T-helper 1 cell (primary cell): ENCODE results near the gene RNF10.
"Not testable (repeated sequence)": the region's sequence is repeated elsewhere in the genome, so short reads cannot be mapped to it uniquely, and the experiment has no call there.

Source experiments
- DNase-seq, 5 donors: peaks; one replicate each; pipeline ENCODE4 v3.0.0-alpha.2; 2012 to 2020

The RNF10 gene

DNA sequence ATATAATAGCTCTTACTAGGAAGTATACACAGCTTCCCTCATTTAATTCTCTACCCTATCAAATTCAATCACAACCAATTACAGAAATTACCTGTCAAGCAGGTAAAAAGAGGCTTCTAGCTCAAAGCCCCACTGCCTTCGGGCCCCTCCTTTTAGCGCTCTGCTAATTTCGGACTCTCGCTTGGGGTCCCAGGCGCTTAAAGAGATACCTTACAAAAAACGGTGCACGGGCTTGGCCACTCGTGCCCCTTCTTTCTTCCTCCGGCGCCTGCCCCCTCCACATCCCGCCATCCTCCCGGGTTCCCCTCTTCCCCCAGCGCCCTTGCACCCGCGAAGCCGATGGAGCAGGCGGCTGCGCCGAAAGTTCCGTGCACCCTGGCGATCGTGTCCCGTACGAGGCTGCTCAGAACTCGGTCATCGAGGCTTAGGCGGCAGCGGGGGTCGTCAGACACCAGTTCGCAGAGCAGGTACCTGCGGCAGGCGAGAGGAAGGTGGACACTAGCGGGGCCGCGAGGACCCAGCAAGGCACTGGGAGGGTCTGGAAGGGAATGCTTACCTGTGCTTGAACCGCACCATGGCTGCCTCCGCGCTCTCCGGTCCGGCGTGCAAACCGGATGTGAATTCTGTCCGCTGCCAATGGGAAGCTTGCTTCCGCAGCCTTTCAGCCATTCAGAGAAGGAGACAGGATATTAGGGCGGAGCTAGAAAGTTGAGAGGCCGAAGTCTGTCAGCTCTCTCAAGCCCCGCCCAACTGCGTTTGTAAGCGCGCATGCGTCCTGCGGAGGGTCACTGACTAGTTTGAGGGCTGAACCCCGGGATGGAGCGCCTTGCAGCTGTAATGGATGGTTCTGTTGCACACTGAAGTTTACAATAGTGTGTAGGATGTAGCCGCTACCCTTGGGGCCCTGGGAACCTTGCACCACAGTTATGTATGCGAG, 46.9 kb downstream of the RNF10 start, which contains the start of gene POP5:
TSS of gene POP5 (minus strand) at position 616 of the 937 bp plus-strand sequence. CDS start at position 576, 40 bp downstream.
- DNase-seq, result peak; percentile 88 to 97 (median 93)

DNA sequence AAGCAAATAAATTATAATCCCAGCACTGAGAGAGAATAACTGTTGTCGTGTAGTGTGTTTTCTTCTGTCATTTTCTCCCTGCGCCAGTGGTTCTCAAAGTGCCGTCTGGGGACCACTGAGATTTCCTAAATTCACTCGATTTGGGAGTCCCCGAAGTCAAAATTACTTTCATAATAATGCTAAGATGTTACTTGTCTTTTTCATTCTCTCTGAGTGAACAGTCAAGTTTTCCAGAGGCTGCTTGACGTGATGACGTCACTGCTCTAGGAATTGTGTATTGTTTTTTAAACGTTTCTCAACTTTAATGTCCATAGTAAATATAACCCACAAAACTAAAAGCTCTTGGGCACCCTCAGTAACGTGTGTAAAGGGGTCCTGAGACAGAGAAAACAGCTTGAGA, 47.8 kb downstream of the RNF10 start:
- DNase-seq, result no peak

DNA sequence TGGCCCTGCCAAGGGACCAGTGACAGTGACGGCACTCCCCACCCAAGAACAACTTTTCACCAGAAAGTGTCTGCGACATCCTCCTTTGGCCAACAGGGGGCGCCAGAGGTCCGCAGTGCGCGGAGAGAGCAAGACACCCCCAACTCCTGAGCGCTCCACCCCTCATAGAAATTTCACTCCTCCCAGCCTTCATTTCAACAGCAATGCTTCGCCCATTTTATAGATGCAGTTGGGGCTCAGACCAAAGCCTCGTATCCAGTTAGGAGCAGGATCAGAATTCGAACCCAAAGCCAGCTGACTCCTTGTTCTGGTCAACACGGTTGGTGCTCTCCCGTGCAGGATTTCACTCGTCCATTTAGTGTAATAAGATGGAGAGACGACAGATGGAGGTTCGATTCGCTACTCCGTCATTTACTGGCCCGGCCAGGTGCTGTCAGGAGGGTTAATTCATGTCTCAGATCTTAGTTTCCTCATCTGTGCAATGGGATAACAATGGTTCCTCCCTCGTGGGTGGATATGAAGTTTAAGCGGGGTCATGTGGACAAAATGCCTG, 49.4 kb downstream of the RNF10 start:
- DNase-seq, result peak; percentile 65 to 83 (median 68)

DNA sequence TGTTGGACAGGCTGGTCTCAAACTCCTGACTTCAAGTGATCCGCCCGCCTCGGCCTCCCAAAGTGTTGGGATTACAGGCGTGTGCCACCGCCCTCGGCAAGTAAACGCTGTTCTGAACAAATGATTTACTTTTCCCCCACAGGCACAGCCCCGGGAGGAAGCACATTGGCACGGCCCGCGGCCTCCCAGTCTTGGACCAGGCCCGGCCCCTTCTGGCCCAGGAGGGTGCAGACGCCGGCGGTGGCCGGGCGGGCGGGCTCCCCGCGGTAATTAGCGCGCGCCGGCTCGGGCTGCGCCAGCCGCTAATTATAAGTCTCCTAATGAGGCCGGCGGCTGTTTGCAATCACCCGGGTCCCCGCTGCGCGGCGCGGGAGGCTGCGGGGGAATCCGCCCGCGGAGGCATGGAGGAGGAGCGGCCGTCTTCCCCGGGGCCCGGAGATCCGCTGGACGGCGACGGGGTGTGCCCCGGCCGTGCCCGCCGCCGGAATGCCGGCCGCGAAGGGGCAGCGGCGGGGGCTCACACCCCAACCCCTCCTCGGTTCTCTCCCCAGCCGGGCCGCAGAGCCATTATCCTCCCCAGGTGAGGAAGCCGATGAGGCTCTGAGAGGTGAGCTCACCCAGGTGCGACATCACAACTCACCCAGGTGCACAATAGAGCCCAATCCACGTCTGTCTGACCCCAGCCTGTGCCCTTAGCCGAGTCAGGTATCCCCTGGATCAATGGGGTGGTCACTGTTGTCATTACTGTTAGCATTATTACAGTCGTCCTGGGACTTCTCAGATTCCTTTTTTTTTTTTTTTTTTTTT, 50.4 kb downstream of the RNF10 start:
- peak; percentile 31 to 55 (median 40) for DNase-seq

DNA sequence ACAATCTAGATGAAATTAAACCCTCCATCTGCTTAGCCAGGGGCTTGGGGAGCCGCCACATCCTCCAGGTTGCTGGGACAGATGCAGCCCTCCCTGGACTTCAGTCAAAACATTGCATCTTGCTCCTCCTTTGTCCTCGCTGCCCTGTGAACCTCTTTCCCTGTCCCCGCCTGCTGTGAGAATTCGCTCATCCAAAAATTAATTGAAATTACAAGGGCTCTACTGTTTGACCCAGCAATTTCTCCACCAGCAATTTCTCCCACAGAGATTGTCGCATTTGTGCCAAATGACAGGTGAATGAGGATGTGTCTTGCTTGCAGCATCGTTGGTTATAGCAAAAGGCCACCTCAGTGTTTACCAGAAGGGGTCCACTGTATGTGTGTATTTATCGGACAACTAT, 52.0 kb downstream of the RNF10 start:
- DNase-seq, result no peak

DNA sequence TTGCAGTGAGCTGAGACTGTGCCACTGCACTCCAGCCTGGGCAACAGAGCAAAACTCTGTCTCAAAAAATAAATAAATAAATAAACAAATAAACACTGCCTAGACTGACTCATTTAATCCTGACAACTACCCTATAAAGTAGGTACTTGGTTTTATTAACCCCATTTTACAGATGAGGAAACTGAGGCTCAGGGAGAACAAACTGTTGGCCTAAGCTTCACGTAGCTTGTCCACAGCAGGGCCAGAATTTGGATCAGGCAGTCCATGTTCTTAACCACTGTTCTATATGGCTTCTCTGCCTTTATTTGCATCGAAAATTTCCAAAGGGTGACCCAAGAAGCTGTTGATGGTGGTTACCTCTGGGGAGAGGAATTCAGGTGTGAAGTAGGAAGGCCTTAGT, 52.7 kb downstream of the RNF10 start:
- DNase-seq, result no peak

DNA sequence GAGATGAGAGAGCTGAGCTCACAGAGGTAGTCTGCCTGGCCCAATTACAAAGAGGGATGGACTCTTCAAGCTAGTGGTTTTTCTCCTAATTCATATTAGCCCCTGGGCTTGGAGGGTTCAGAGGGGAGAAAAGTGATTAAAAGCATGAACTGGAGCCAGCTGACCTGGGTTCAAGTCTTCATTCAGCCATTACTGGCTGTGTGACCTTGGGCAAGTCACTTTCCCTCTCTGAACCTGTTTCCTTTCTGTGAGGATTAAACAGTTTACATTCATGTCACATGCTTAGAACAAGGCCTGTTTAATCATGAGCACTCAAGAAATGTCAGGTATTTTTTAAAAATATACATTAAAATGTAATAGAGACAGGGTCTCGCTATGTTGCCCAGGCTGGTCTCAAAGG, 54.2 kb downstream of the RNF10 start:
- no peak for DNase-seq

DNA sequence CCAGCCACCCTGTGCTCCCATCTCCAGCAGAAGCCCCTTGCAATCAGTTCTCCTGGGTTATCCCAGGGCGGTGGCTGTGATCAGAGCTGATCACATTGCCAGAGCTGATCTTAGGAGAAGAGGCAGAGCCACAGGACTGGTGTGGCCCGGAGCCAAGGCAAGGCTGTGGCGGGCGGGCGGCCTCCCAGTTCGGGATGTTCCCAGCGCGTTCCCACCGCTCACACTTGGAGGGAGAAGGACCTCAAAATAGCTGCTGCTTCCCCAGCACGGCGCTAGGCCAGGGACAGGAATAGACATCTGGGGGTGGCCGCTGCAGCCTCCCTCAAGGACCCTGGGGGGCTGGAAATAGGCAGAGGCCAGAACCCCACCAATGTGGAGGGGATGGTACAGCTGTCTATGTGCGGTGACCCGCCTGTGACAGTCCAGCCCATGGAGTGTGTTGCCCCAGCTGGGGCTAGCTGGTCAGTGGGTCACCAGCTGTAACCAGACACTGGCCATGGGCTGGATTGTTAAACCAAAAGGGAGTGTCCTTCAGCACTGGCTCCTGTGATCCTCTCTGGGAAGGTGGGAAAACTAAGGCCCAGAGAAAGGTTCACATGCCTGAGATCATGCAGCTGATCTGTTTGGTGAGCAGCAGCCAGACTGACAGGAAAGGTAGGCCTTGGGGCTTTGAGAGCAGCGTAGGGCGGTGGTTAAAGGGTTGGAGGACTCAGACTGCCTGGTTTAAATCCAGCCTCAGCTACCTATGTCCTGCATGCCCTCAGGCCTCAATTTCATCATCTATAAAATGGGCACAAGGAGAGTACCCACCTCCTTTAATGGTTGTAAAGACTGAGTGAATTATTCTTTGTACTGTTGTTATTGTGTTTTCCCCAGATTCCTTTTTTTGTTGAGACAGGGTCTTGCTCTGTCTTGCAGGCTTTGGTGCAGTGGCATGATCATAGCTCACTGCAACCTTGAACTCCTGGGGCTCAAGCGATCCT, 55.1 kb downstream of the RNF10 start:
- no peak for DNase-seq

DNA sequence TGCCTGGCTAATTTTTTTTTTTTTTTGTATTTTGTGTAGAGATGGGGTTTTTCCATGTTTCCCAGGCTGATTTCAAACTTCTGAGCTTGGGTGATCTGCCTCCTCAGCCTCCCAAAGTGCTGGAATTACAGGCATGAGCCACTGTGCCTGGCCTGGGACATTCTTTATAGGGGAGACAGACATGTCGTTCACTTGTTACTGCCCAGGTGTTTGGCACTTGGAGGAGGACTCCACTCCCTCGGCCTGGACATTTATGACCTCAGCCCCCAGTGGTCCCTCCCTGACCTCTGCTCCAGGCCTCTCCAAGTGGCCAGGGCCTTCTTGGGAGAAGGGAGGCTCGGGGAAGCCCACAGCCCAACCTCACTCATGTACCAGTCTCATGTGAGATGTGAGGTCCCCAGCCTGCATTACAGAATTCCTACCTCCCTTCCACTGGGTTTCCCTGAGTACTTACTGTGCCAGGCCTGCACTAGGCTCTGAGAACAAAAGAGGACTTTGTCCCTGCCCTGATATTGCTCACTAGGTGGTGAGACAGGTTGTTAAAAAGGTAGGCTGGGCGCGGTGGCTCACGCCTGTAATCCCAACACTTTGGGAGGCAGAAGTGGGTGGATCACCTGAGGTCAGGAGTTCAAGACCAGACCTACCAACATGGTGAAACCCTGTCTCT, 56.7 kb downstream of the RNF10 start:
- no peak for DNase-seq

DNA sequence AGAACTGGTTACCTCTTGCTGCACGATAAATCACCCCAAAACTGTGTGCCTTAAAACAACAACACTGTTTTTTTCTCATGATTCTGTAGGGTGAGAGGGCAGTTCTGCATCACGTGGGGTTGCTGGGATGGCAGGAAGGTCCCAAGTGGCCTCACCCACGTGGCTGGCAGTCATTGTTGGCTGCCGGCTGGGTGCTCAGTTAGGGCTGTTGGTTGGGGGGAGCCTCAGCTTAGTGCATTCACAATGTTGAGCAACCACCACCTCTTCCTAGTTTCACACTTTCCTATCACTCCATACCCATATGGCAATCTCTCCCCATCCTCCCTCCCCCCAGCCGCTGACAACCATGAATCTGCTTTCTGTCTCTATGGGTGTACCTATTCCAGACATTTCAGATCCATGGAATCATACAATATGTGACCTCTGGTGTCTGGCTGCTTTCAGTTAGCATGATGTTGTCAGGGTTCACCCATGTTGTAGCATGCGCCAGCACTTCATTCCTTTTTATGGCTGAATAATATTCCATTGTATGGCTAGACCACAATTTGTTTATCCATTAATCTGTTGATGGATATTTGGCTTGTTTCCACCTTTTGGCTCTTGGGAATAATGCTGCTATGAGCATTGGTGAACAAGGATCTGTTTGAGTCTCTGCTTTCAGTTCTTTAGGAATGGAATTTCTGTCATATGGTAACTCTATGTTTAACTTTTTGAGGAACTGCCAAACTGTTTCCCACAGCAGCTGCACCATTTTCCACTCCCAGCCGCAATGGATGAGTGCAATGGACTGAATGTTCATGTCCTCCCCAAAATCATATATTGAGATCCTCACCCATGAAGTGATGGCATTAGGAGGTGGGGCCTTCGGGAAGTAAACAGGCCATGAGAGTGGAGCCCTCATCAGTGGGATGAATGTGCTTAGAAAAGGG, 58.2 kb downstream of the RNF10 start:
- no peak for DNase-seq

DNA sequence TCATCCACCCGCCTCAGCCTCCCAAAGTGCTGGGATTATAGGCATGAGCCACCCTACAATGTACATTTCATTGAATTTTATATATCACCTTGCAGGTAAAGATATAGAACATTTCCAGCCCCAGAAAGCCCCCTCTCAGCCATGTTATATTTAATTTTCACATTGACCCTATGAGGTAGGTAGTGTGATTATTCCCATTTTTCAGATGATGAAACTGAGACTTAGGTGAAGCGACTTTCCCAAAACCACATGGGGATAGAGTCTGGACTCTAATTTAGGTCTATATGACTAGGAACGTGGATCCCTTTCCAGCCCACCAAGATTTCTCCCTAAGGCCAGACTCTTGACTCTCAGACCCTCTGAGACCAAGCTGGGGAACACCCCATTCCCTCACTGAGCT, 62.7 kb downstream of the RNF10 start:
- DNase-seq, result no peak

DNA sequence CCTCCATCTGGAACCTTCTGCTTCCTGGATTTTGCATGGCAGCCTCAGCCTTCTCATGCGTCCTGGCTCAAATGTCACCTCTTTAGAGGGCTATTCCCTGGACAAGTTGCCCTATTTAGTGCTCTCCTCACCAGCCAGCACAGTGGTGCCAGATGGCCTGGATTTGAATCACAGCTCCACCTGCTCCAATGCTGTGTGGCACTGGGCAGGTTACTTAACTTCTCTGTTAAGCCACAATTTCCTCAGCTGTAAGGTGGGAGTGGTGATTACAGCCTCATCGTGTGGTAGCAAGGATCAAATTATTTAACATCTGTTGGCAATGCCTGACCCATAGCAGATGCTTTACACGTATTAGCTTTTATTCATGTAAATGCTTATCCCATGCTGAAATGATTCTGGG, 63.7 kb downstream of the RNF10 start:
- DNase-seq, result no peak

DNA sequence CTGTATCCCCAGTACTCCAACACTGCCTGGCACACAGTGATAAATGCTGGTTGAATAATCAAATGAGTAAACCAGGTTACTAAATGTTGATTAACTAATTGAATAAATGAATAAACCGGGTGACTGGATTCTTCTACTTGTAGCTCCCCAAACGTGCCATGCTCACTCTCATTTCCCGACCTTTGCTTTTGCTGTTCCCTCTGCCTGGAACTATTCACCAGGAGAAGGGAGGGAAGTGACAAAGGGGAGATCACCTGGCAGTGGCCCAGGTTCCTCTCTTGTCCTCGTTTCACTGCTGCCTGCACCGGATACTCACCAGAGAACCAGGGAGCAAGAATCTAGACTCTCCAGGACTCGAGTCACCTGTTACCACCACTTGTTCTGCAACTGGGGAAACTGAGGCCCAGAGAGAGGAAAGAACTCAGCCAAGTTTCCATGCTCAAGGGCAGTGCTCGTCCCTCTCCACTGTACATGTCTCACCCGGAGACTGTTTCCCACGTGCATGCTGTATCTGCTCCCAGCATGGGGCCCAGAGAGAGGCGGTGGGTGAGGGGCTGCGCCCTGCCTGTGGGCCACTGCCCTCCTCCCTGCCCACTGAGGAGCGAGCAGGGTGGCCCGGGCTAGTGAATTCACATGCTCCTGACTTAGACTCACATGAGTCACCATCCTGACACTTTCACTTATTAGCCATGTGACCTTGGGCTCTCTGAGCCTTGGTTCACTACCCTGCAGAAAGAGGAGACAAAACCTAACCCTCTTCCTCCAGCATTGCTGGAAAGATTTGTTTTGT, 64.7 kb downstream of the RNF10 start:
- DNase-seq, result no peak

DNA sequence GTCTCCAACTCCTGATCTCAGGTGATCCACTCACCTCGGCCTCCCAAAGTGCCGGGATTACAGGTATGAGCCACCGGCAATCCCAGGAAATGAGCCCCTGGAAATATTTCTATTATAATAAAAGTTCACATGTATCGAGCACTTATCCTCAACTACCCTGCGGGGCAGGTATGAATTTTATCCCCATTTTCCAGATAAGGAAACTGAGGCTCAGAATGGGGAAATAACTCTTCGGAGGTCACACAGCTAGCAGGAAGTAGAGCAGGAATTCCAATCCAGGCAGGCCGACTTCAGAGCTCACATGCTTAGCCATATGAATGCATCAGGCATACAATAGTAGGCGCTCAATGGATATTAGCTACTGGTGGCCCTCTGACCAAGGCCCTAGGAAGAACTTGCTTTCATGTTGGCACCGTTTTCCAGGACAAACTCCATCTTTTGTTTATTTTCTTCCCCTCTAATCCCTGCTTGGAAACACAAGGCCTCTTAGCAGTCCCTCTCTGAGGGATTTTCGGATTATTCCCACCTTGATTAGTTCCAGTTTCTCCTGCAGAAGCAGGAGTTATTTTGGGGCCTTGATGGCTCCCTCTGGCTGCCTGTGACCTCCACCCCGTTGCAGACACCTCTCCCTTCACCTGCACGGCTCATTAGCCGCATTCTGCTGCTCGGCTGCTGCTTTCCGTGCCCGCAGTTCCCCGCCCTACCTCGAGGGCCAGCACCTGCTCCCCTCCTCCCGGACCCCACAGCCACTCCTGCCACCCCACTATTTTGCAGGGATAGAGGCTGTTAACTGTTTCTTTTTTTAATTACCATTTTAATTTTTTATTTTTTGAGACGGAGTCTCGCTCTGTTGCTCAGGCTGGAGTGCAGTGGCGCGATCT, 65.8 kb downstream of the RNF10 start:
- DNase-seq, result no peak

DNA sequence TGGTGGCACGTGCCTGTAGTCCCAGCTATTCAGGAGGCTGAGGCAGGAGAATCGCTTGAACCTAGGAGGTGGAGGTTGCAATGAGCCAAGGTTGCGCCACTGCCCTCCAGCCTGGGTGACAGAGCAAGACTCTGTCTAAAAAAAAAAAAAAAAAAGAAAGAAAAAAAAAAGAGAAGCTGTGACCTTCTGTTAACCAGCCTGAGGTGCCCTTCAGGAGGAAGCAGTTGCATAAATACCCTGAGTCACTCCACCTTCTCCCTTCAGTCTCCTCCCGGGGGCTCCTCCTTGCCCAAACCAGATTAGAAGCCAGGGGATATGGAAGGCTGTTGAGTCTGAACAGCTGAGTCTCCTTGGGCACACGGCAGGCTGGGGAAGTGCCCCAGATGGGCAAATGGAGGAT, 68.3 kb downstream of the RNF10 start:
- not testable (repeated sequence) for DNase-seq

DNA sequence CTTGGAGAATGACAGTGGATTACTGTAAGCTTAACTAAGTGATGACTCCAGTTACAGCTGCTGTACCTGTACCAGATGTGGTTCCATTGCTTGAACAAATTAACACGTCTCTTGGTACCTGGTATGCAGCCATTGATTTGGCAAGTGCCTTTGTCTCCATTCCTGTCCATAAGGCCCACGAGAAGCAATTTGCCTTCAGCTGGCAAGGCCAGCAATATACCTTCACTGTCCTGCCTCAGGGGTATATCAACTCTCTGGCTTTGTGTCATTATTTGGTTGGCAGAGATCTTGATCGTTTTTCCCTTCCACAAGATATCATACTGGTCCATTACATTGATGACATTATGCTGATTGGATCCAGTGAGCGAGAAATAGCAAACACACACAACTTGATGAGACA, 76.4 kb downstream of the RNF10 start:
- DNase-seq, result no peak

DNA sequence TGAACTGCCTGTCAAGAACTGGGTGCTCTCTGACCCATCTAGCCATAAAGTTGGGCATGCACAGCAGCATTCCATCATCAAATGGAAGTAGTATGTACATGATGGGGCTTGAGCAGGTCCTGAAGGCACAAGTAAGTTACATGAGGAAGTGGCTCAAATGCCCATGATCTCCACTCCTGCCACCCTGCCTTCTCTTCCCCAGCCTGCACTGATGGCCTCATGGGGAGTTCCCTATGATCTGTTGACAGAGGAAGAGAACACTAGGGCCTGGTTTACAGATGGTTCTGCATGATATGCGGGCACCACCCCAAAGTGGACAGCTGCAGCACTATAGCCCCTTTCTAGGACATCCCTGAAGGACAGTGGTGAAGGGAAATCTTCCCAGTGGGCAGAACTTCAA, 77.4 kb downstream of the RNF10 start:
- not testable (repeated sequence) for DNase-seq

DNA sequence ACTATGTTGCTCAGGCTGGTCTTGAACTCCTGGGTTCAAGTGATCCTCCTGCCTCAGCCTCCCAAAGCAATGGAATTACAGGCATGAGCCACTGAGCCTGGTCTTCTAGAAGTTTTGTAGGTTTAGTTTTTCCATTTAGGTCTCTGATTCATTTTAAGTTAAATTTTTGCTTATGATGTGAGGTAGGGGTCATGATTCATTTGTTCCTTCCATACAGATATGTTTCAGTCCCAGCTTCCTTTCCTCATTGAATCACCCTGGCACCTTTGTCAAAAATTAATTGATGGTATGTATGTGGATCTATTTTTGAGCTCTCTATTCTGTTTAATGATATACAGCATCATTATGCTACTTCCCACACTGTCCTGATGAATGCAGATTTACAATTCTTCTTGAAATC, 80.7 kb downstream of the RNF10 start:
- DNase-seq, result no peak
